Kidney epithelial cell (primary cell): ENCODE results near the gene FBXL22. TPM values are rescaled to one million over a fixed set of nuclear protein-coding genes. Genes with fewer than 3 reads are reported as not detected.
A peak's percentile ranks its signal among the peaks of the same experiment; 100 is the strongest.

Experiments used
- DNase-seq: peaks from one replicate; pipeline ENCODE4 v3.0.0-alpha.2; 2010; ENCODE audit warnings: low read depth
- H3K27me3 ChIP-seq: 2 replicates; pipeline ENCODE4 v1.6.0; 2011; ENCODE audit warnings: low read length; ENCODE audit not compliant: control insufficient read depth, insufficient read depth
- H3K36me3 ChIP-seq: 2 replicates; pipeline ENCODE4 v1.5.1; 2011; ENCODE audit warnings: low read length; ENCODE audit not compliant: control insufficient read depth, insufficient read depth
- H3K4me3 ChIP-seq: 2 replicates; pipeline ENCODE4 v1.5.1; 2011; ENCODE audit warnings: low read depth, mild to moderate bottlenecking, control low read depth, low read length
- total RNA-seq: library from RNA; depleted of rRNA; stranded (reverse); fragments of >200 nt; gene quantifications from 2 replicates; pipeline ENCODE4 v1.2.3, GENCODE V29; 2015
- TF ChIP-seq, protein P1 (sequence below): IDR thresholded peaks from 2 replicates; pipeline ENCODE4 v1.5.1; 2011; ENCODE audit warnings: mild to moderate bottlenecking, moderate library complexity, low read length, control low read depth, inconsistent platforms; ENCODE audit not compliant: insufficient read depth, poor library complexity, severe bottlenecking

FBXL22 gene
- total RNA-seq, 1 donor from 2014 or later: 0.21 TPM

DNA sequence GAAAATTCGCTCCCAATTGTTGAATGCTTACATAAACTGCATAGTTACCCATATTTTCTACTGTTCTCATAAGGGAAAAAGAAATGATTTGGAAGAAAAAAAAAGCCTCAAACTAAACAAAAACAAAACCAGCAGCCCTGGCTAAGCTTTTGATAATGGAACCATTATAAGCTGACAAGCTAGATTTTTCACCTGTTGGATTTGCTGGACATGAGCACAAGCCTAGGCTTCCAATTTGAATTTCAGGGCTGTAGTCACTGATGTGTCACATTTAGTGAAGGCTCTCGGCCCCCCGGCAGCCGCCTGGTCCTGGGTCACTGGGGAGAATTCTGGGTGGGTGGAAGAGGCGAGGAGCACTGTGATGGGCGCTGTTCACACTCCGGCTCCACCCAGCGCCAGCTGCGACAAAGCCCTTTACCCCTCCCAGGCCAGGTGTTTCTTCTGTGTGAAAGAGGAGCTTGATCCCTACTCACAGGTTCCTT lies 4.6 kb downstream of the FBXL22 start:
- TF ChIP-seq, protein P1, sequence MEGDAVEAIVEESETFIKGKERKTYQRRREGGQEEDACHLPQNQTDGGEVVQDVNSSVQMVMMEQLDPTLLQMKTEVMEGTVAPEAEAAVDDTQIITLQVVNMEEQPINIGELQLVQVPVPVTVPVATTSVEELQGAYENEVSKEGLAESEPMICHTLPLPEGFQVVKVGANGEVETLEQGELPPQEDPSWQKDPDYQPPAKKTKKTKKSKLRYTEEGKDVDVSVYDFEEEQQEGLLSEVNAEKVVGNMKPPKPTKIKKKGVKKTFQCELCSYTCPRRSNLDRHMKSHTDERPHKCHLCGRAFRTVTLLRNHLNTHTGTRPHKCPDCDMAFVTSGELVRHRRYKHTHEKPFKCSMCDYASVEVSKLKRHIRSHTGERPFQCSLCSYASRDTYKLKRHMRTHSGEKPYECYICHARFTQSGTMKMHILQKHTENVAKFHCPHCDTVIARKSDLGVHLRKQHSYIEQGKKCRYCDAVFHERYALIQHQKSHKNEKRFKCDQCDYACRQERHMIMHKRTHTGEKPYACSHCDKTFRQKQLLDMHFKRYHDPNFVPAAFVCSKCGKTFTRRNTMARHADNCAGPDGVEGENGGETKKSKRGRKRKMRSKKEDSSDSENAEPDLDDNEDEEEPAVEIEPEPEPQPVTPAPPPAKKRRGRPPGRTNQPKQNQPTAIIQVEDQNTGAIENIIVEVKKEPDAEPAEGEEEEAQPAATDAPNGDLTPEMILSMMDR: no peak
- no peak for DNase-seq
- no peaks in the 10 kb centered on the region for H3K27me3 ChIP-seq
- no peaks in the 10 kb centered on the region for H3K36me3 ChIP-seq
- peak overlapping the region; percentile 48 for H3K4me3 ChIP-seq

DNA sequence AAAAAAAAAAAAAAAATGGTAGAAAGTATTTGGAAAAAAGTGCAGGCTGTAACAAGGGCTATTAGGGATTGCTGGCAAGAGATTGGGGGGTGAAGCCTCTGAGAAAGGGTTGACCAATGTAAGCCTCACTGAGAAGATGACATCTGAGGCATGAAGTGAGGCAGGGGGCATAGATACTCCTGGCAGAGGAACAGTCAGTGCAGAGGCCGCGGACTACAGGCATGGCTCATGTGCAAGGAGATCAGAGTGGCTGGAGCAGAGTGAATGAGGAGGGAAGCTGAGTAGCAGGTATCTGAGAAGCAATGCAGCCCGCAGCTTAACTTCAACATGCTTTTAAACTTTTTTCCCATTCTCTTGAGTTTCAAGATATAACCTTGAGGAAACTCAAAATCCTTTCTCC lies 5.4 kb downstream of the FBXL22 start:
- Histone ChIP-seq H3K36me3 (no peaks in the 10 kb centered on the region), H3K27me3 (no peaks in the 10 kb centered on the region), H3K4me3 (no peak overlapping the region)
- TF ChIP-seq, protein P1: no peak
- no peak for DNase-seq

DNA sequence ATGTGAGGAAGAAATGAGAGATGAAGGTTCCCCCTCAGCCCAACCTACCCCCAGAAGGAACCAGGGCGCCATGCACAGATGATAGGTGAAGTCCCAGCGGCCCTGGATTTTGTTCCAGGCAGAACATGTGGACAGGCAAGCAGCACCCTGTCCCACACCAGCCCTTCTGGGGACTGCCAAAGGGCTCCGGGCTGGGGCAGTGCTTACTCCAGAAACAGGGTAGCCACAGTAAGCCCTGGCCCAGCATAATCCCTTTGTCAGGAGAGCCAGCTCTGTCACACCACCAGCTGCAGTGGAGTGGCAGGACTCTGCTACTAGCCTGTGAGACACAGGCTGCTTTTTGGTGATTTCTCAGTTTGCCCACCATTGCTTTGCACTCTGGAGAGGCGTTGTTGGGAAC lies 6.3 kb downstream of the FBXL22 start:
- Histone ChIP-seq H3K27me3 (no peaks in the 10 kb centered on the region), H3K4me3 (no peak overlapping the region), H3K36me3 (no peaks in the 10 kb centered on the region)
- no peak for DNase-seq
- TF ChIP-seq, protein P1: no peak

DNA sequence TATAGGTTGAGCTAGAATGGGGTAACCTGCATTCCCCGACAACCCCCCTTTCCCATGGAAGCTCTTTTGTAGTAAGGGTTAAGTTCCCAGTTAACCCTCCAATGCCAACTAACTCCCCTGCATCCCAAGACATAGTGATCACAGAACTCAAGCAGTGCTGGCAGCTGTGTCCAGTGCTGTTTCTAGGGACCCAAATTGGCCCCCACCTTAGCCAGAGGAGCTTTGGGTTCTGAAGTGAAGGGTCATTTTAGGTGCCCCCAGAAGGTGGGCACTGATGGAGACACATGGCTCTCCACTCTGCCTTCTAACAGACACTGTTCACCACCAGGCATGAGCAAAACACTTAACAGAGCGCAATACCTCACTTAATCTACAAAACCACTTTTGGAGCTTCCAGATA lies 7.1 kb downstream of the FBXL22 start:
- no peak overlapping the region for H3K4me3 ChIP-seq
- H3K36me3 ChIP-seq: no peaks in the 10 kb centered on the region
- TF ChIP-seq, protein P1: no peak
- no peak for DNase-seq
- H3K27me3 ChIP-seq: no peaks in the 10 kb centered on the region

DNA sequence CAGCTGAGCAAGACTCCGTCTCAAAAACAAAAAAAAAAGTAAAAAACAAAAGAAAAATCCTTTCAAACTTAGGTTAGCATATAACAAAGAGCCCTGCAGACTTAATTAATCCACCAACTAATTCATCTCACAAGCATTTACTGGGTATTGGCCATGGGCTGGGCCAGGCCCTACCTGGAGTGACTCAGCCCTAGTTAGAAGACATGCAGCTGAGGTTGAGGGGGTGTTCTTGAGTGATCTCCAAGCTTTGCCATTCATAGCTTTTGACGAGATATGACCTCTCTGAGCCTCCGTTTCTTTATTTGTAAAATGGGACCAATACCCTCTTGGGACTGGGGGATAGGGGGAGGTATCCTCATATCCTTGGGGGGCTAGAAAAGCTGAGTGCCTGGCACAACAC lies 7.8 kb downstream of the FBXL22 start:
- TF ChIP-seq, protein P1: no peak
- Histone ChIP-seq H3K27me3 (no peaks in the 10 kb centered on the region), H3K4me3 (no peak overlapping the region), H3K36me3 (no peaks in the 10 kb centered on the region)
- no peak for DNase-seq

DNA sequence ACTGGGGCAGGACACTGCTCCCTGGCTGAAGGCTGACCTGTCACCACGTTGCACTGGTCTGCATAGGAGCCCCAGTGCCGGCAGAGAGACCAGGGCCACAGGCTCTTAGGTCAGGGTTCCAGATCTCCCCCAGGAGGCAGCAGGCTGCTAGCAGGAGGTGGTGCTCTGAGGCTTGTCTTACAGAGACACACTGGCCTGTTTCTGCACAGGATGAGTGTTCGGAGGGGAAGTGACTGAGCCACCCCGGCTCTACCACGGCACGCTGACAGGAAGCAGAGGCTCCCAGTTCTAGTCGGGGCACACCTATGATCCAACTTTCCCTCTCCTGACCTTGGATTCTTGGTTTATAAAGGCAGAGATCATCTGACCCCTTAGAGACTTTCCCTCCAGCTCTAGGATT lies 8.6 kb downstream of the FBXL22 start:
- H3K36me3 ChIP-seq: no peaks in the 10 kb centered on the region
- no peaks in the 10 kb centered on the region for H3K27me3 ChIP-seq
- DNase-seq: no peak
- no peak overlapping the region for H3K4me3 ChIP-seq
- TF ChIP-seq, protein P1: no peak
